Peyer's patch (tissue), 4 donors: ENCODE results near the gene ABCA13.

Experiments used
- CTCF ChIP-seq, 6 experiments: fragments of 450-650 bp in 4 of 6; fragments of 200-600 bp in 2 of 6; sonication (generic) in 1 of 6; IDR thresholded peaks; one replicate each; pipeline ENCODE4 v1.5.1; 2017 to 2019; ENCODE audit warnings: antibody characterized with exemption in 6 of 6, mild to moderate bottlenecking in 3 of 6, moderate library complexity in 1 of 6
- POLR2A ChIP-seq, 2 donors: fragments of 450-650 bp; IDR thresholded peaks; one replicate each; pipeline ENCODE4 v1.5.1; 2017; ENCODE audit warnings: antibody characterized with exemption in 2 of 2, mild to moderate bottlenecking in 2 of 2, moderate library complexity in 2 of 2

DNA sequence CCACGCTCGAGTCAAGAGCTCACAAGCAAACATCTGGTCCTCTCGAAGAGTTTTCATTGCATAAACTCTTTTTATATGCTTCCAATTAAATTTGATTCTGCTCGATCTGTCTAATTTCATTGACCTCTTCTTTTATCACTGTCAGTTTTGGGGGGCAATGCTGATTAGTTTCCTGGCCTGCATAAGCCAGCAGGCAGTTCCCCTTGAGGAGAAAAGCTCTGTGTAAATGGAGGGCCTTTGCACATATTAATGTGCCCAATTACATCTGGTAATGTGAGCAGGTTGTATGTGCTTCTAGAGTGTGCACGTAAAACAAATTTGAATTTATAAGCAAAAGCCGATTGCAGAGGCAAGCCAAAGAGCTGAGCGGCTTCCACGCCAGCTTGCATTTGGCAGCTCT, 210.3 kb downstream of the ABCA13 start:
- no peak for TF ChIP-seq CTCF (IDR thresholded peaks at IDR 0.05)
- no peak for TF ChIP-seq POLR2A (IDR thresholded peaks at IDR 0.05)
